AG04449 (cell line): ENCODE measurements around the gene KCNJ6.

ENCODE experiments used
- CTCF ChIA-PET: fragments of 350-600 bp; formaldehyde crosslinking; extraction: SDS; loops from one replicate; lab custom pipeline; 2021; ENCODE audit warnings: antibody characterized with exemption; lab: Yijun Ruan, JAX
- POLR2A ChIA-PET: fragments of 400-600, 350-600 bp; formaldehyde crosslinking; extraction: SDS; loops from one replicate; lab custom pipeline; 2020; ENCODE audit warnings: antibody characterized with exemption, inconsistent platforms; lab: Yijun Ruan, JAX
- DNase-seq: peaks from one replicate; pipeline ENCODE4 v3.0.0-alpha.2; 2010; ENCODE audit warnings: low read depth, low spot score
- H3K4me3 ChIP-seq: 2 replicates; pipeline ENCODE4 v1.5.1; 2011; ENCODE audit warnings: low read depth, mild to moderate bottlenecking, control low read depth, low read length
- TF ChIP-seq, protein P1 (sequence below): IDR thresholded peaks from one replicate; pipeline ENCODE4 v1.5.1; 2011; ENCODE audit warnings: mild to moderate bottlenecking, moderate library complexity, low read length, control low read depth, inconsistent platforms; ENCODE audit not compliant: insufficient read depth; ENCODE audit errors: missing control alignments

KCNJ6 gene

DNA sequence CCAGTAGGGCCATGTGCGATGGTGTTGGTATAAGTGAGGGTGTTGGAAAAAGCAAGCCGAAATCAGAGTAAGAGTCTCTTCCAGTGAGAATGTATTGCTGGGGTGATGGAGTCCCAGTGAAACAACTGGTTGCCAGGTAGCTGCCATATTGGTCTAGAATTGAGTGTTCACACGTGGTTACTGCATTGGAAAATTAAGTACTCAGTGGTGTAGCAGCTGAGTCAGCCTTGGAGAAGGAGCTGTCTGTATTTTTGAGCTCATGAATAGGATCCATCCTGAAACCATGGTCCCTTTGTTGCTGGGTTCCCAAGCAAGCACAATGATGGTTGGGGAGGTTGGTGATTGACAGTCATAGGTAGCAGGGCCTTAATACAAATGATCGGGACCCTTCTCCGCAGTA, 314.3 kb downstream of the KCNJ6 start:
- no peak overlapping the region for H3K4me3 ChIP-seq
- TF ChIP-seq, protein P1, sequence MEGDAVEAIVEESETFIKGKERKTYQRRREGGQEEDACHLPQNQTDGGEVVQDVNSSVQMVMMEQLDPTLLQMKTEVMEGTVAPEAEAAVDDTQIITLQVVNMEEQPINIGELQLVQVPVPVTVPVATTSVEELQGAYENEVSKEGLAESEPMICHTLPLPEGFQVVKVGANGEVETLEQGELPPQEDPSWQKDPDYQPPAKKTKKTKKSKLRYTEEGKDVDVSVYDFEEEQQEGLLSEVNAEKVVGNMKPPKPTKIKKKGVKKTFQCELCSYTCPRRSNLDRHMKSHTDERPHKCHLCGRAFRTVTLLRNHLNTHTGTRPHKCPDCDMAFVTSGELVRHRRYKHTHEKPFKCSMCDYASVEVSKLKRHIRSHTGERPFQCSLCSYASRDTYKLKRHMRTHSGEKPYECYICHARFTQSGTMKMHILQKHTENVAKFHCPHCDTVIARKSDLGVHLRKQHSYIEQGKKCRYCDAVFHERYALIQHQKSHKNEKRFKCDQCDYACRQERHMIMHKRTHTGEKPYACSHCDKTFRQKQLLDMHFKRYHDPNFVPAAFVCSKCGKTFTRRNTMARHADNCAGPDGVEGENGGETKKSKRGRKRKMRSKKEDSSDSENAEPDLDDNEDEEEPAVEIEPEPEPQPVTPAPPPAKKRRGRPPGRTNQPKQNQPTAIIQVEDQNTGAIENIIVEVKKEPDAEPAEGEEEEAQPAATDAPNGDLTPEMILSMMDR, result no peak
- DNase-seq, result no peak
- ChIA-PET POLR2A (no interaction called here), CTCF (interaction anchor here (0.6 kb wide), 1 partner anchor 623 kb away, joined by 4 read pairs; no protein-coding TSS in a partner anchor)

DNA sequence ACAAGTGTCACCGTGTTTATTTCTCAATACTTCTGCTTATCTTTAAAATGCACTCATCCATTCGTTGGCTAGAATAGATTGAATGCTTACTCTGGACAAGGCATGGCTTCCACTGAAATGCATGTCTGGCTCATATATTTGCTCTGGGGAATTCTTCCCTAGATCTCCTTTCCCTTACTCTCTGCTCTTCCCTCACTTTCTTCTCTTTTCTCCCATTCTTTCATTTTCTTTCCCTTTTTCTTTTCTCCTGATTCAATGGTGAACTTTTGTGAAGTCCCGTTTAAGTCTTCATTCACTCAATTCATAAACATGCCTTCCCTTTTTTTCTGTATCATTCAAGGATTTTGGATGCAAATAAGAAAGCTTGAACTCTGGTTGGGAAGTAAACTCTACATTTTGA, 315.2 kb downstream of the KCNJ6 start:
- H3K4me3 ChIP-seq, result no peak overlapping the region
- CTCF ChIA-PET, result no interaction called here
- DNase-seq, result no peak
- TF ChIP-seq, protein P1, result no peak
- POLR2A ChIA-PET, result no interaction called here

DNA sequence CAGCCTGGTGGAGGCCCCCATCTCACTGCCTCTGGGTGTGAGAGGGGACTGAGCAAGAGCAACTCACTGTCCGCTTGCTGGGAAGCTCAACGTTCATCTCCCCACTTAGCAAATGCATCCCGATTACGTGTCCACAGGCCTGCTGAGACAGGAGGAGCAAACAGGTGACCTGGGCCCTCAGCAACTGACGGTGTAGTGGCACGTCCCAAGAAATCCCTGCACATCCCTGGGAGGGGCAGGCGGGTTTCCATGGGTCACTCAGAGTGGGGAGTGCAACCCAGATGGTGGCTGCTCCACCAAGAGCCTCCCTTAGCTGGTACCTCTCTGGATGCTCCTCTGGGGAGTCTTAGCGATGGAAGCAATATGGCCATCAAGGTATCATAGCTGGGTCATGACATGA, 320.3 kb downstream of the KCNJ6 start:
- no peak overlapping the region for H3K4me3 ChIP-seq
- CTCF ChIA-PET, result interaction anchor here (0.8 kb wide), 1 partner anchor 10 kb away, joined by 4 read pairs; no protein-coding TSS in a partner anchor
- POLR2A ChIA-PET, result no interaction called here
- DNase-seq, result no peak
- TF ChIP-seq, protein P1, result no peak

DNA sequence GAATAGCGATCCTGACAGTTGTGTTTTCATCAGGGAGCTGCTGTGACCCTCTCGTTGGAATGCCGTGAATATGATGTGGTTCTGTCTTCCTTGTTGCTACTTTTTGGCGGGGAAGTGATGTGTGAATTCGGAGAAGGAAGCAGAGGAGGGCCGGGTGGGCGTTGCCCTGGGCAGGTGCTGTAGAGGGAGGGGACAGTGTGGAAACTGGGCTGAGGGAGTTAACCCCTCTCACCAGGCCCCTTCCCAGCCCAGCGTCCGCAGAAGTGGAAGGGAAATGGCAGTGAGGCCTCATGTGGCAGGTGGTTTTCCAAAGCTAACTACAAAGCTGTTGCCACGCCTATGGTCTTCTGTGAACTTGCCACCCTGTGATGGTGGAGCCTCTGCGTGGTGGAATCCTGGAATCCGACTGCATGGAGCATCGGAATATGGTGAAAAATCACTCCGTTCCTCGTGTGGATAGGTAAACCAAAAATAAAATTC, 321.7 kb downstream of the KCNJ6 start:
- CTCF ChIA-PET, result no interaction called here

DNA sequence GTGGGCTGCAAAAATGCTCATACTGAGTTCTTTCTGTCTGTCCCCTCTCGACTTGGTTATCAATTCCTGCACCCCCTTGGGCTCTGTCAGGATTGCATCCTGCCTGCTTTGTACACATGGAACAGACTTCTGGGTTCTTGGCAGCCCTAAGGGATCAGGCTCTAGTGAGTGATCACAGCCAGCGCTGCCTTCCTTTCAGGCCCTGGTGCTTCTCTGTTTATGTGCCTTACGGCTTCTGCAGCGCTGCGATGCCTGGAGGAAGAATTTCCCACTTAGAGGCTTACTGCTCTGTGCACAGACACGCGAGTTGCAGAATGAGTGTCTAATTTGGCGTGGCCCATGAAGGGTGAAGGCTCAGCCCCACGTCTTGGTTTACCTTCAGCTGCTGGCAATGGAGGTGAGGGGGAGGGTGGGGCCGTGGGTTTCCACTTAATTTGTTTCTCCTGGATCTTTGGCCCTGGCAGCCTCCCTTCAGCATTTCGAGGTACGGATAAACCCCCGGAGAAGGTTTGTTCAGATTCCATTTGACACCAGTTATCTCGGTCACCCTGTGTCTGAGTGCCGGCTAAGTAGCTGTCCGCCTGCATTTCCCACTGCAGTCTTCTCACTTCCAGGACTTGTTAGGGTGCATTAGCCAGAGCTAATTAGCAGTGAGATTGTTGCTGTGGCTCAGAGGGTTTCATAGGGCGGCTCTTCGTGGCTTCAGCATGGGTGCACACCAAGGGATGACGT, 322.4 kb downstream of the KCNJ6 start:
- TF ChIP-seq, protein P1, result no peak
- no peak overlapping the region for H3K4me3 ChIP-seq
- DNase-seq, result no peak
- ChIA-PET POLR2A (no interaction called here), CTCF (no interaction called here)

More for the DNA sequence above, 321.7 kb downstream of the KCNJ6 start:
- POLR2A ChIA-PET, result no interaction called here
- no peak for DNase-seq
- H3K4me3 ChIP-seq, result no peak overlapping the region
- TF ChIP-seq, protein P1, result no peak

DNA sequence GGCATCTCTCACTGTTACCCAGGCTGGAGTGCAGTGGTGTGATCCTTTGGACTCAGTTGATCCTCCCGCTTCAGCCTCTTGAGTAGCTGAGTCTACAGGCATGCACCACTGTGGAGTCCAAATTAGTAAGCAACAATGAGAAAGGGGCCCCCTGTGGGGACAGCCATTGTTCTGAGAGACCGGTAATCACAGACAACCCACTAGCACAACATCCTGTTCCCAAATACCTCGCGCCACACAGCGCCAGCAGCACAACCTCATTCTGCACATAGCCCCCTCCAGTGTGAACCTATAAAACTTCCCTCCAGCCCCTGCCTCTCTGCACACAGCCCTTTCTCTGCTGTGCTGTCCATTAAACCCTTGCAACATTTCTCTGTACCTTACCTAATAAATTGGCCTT, 323.2 kb downstream of the KCNJ6 start:
- DNase-seq, result no peak
- no peak overlapping the region for H3K4me3 ChIP-seq
- ChIA-PET POLR2A (no interaction called here), CTCF (no interaction called here)
- TF ChIP-seq, protein P1, result no peak
